K562 (cell line): ENCODE measurements around the gene PSEN1. TPM values are rescaled to one million over a fixed set of nuclear protein-coding genes. Genes with fewer than 3 reads are reported as not detected.

ENCODE experiments used
- ATAC-seq: fragments of 200-7000 bp; cut with Tn5 transposase; 3 replicates; pipeline ENCODE4 v1.9.1; 2020; ENCODE audit warnings: moderate library complexity
- BruUV-seq: library from RNA; stranded (reverse); fragments of 400-500 nt; replicated peaks from 2 replicates; lab custom pipeline; 2021; lab: Mats Ljungman, UMichigan
- CTCF ChIA-PET: fragments of 300-600 bp; formaldehyde crosslinking; extraction: SDS; loops from one replicate; lab custom pipeline; 2021; ENCODE audit warnings: low intra/inter-chr PET ratio; lab: Yijun Ruan, JAX
- POLR2A ChIA-PET: fragments of 300-600, 350-650 bp; sonication (Branson Sonifier 250); formaldehyde crosslinking; extraction: SDS; loops from one replicate; lab custom pipeline; 2021; ENCODE audit warnings: antibody characterized with exemption, inconsistent platforms; lab: Yijun Ruan, JAX
- DNase-seq, 4 experiments: peaks; one replicate each; pipeline versions ENCODE4 v3.0.0 to v3.0.0-alpha.2; 2011 to 2018; ENCODE audit warnings: low spot score in 3 of 4, mixed read lengths in 3 of 4; ENCODE audit errors: extremely low read depth in 1 of 4
- FAIRE-seq: peaks from 2 replicates; lab custom pipeline; 2011; peaks lifted over from hg19 to GRCh38; lab: Jason Lieb, UNC
- H2AFZ ChIP-seq: 2 replicates; pipeline ENCODE4 v1.6.0; 2011; ENCODE audit warnings: low read depth, low read length, control low read depth, inconsistent platforms
- H3K27ac ChIP-seq: fragments of 200-600 bp; 3 replicates; pipeline ENCODE4 v1.8.0; 2011; ENCODE audit warnings: low read depth, mild to moderate bottlenecking, control low read depth, inconsistent platforms, low read length, moderate library complexity, mixed read lengths; ENCODE audit errors: extremely low read depth
- H3K27me3 ChIP-seq, 2 experiments: fragments of 300-600 bp in 1 of 2; 2 replicates in 1 of 2; 3 replicates in 1 of 2; pipeline versions ENCODE4 v1.6.0 to v1.8.0; 2011; ENCODE audit warnings: inconsistent platforms in 2 of 2, low read length in 2 of 2, mild to moderate bottlenecking in 1 of 2, mixed read lengths in 1 of 2, moderate library complexity in 1 of 2; ENCODE audit not compliant: control insufficient read depth in 2 of 2, insufficient read depth in 2 of 2
- H3K36me3 ChIP-seq: fragments of 300-600 bp; 3 replicates; pipeline ENCODE4 v1.8.0; 2011; ENCODE audit warnings: mild to moderate bottlenecking, low read length, inconsistent platforms; ENCODE audit not compliant: control insufficient read depth, insufficient read depth
- H3K4me1 ChIP-seq, 2 experiments: fragments of 200-600 bp in 1 of 2; replicated peaks in 1 of 2; 2 replicates in 1 of 2; 3 replicates in 1 of 2; pipeline versions ENCODE4 v1.5.1 to v1.8.0; 2011; ENCODE audit warnings: inconsistent platforms in 2 of 2, low read length in 2 of 2, mild to moderate bottlenecking in 1 of 2, mixed read lengths in 1 of 2, moderate library complexity in 1 of 2; ENCODE audit not compliant: control insufficient read depth in 2 of 2, insufficient read depth in 2 of 2
- H3K4me2 ChIP-seq: 2 replicates; pipeline ENCODE4 v1.6.1; 2011; ENCODE audit warnings: low read length, control low read depth, inconsistent platforms, mixed read lengths; ENCODE audit not compliant: insufficient read depth
- H3K4me3 ChIP-seq: fragments of 200-600 bp; sonication (generic), shearing (Covaris generic); 2 replicates; pipeline ENCODE4 v1.5.1; 2016; ENCODE audit warnings: control low read depth, inconsistent platforms
- H3K79me2 ChIP-seq: fragments of 200-600 bp; 3 replicates; pipeline ENCODE4 v1.8.0; 2011; ENCODE audit warnings: low read length, inconsistent platforms; ENCODE audit not compliant: control insufficient read depth, insufficient read depth
- H3K9ac ChIP-seq, 2 experiments: 2 replicates each; pipeline versions ENCODE4 v1.6.0 to v1.6.1; 2011; ENCODE audit warnings: low read depth in 2 of 2, low read length in 2 of 2, control low read depth in 1 of 2, inconsistent platforms in 1 of 2, mild to moderate bottlenecking in 1 of 2, mixed read lengths in 1 of 2; ENCODE audit not compliant: insufficient read depth in 1 of 2
- H3K9me1 ChIP-seq: one replicate; pipeline ENCODE4 v1.6.0; 2011; ENCODE audit warnings: inconsistent platforms, mild to moderate bottlenecking, low read length, moderate library complexity; ENCODE audit not compliant: control insufficient read depth, insufficient read depth
- H3K9me3 ChIP-seq: replicated peaks from 2 replicates; pipeline ENCODE4 v1.5.1; 2011; ENCODE audit warnings: low read depth, low read length, inconsistent platforms; ENCODE audit not compliant: control insufficient read depth, insufficient read depth
- H4K20me1 ChIP-seq: replicated peaks from 2 replicates; pipeline ENCODE4 v1.6.1; 2011; ENCODE audit warnings: low read length, inconsistent platforms, mixed read lengths; ENCODE audit not compliant: control insufficient read depth, insufficient read depth
- CC2D1A ChIP-seq: fragments of 450-650 bp; IDR thresholded peaks from 2 replicates; pipeline ENCODE4 v1.6.1; 2017; ENCODE audit warnings: mild to moderate bottlenecking
- CHD1 ChIP-seq: fragments of 200-600 bp; sonication (generic); IDR thresholded peaks from one replicate; pipeline ENCODE4 v1.6.1; 2012; ENCODE audit warnings: mild to moderate bottlenecking, moderate library complexity, low read length, inconsistent platforms
- EP300 ChIP-seq: IDR thresholded peaks from 2 replicates; pipeline ENCODE4 v1.6.1; 2012; ENCODE audit warnings: low read length, improper control_type of control experiment
- FOXJ3 ChIP-seq: sonication (generic); formaldehyde crosslinking; IDR thresholded peaks from 2 replicates; pipeline ENCODE4 v1.4.0; 2020; ENCODE audit warnings: mild to moderate bottlenecking, missing genetic modification reagents
- RBBP5 ChIP-seq: fragments of 200-600 bp; sonication (generic); IDR thresholded peaks from 2 replicates; pipeline ENCODE4 v1.6.1; 2012; ENCODE audit warnings: borderline replicate concordance, mild to moderate bottlenecking, low read length, control low read depth, inconsistent platforms; ENCODE audit not compliant: insufficient read depth, poor library complexity, severe bottlenecking
- SP2 ChIP-seq: IDR thresholded peaks from 2 replicates; pipeline ENCODE4 v1.6.1; 2011; ENCODE audit warnings: mild to moderate bottlenecking, low read depth, low read length, moderate library complexity; ENCODE audit not compliant: poor library complexity, severe bottlenecking; ENCODE audit errors: extremely low read depth
- ZNF184 ChIP-seq: sonication (generic); formaldehyde crosslinking; IDR thresholded peaks from 2 replicates; pipeline ENCODE4 v1.5.0; 2020; ENCODE audit warnings: missing genetic modification reagents
- WGBS: fragments of 100-300 bp; shearing (Covaris generic); methylation state at CpG from one replicate; pipeline ENCODE4 v1.1.6; 2016; ENCODE audit warnings: low coverage, mixed read lengths; ENCODE audit not compliant: insufficient coverage; ENCODE audit errors: missing lambda C conversion rate; 5-methylcytosine and 5-hydroxymethylcytosine counted together
- in situ Hi-C: fragments of 300-500 bp; cut with MboI; formaldehyde crosslinking; loops from 4 replicates; pipeline ENCODE4 v1.15.0; 2018; ENCODE audit warnings: inconsistent platforms, mixed read lengths
- intact Hi-C: fragments of 100-400 bp; cut with micrococcal nuclease; formaldehyde crosslinking; loops from 2 replicates; pipeline ENCODE4 v1.14.2; 2022
- polyA plus RNA-seq, 8 experiments: library from polyadenylated mRNA; depleted of rRNA in 4 of 8; stranded (reverse) in 5 of 8; unstranded in 3 of 8; fragments of >200 nt; fragmentation: Nextera tagmentation in 2 of 8; fragmentation: Illumina TruSeq in 1 of 8; extraction: Ambion mirVana in 2 of 8; extraction: Trizol in 1 of 8; gene quantifications; 2 replicates each; pipeline versions ENCODE4 v1.2.1 to v1.2.3, GENCODE V29; 2011 to 2014; ENCODE audit warnings: inconsistent platforms in 1 of 8, missing spikeins in 1 of 8
- total RNA-seq, 7 experiments: library from RNA; depleted of rRNA in 6 of 7; stranded (reverse); fragments of >200 nt in 6 of 7; fragmentation: Illumina TruSeq in 2 of 7; extraction: Trizol in 2 of 7; gene quantifications; 2 replicates each; pipeline versions ENCODE4 v1.2.1 to v1.2.3, GENCODE V29; 2011 to 2021; ENCODE audit warnings: low replicate concordance in 1 of 7
- TF ChIP-seq, protein P1 (sequence below): IDR thresholded peaks from 2 replicates; pipeline ENCODE4 v1.6.1; 2011; ENCODE audit not compliant: insufficient read length; ENCODE audit errors: extremely low read depth
- TF ChIP-seq, protein P2 (sequence below): IDR thresholded peaks from 2 replicates; pipeline ENCODE4 v1.6.1; 2011; ENCODE audit warnings: borderline replicate concordance, low read depth, mild to moderate bottlenecking, moderate library complexity, low read length; ENCODE audit not compliant: insufficient read depth, poor library complexity, severe bottlenecking

PSEN1 gene
- total and polyA plus RNA-seq, 9 of the 15 experiments (the other 6 are each of a cell fraction or from before 2014, with no cell fraction given) = 6.5 to 25.2 (median 14.3) TPM

DNA sequence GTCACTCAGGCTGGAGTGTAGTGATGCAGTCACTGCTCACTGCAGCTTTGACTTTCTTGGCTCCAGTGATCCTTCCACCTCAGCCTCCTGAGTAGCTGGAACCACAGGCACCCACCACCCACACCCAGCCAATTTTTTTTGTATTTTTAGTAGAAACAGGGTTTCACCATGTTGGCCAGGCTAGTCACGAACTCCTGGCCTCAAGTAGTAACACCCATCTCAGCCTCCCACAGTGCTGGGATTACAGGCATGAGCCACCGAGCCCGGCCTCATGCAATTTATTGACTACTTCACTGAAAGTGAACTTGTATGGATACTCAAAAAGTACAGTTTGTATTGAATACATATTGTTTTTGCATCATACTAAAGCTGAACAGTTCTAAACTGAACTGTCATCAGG is 9.1 kb downstream of the PSEN1 start (continued):
- no peak for TF ChIP-seq SP2
- no peak for TF ChIP-seq EP300
- TF ChIP-seq, protein P1, sequence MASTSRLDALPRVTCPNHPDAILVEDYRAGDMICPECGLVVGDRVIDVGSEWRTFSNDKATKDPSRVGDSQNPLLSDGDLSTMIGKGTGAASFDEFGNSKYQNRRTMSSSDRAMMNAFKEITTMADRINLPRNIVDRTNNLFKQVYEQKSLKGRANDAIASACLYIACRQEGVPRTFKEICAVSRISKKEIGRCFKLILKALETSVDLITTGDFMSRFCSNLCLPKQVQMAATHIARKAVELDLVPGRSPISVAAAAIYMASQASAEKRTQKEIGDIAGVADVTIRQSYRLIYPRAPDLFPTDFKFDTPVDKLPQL = no peak
- TF ChIP-seq, all 486 proteins: peak for 0

DNA sequence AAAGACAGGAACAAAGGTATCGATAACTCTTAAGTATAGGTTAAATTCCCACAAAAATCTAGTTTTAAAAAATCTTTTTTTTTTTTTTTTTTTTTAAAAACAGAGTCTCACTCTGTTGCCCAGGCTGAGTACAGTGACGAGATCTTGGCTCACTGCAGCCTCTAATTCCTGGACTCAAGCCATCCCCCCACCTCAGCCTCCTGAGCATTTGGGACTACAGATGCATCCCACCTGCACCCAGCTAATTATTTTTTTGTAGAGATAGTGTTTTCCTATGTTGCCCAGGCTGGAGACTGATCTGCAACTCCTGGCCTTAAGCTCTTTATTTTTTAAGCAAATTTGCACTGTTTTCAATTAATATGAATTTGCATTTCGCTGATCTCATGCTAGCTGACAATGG is 9.8 kb downstream of the PSEN1 start:
- H2AFZ ChIP-seq = no peak overlapping the region
- intact Hi-C loops (no loop called here), in situ Hi-C loops (no loop called here)
- H3K27ac ChIP-seq = no peak overlapping the region
- POLR2A ChIA-PET = no interaction called here
- no peak overlapping the region for H3K4me3 ChIP-seq
- DNase-seq = no peak
- no peaks in the 10 kb centered on the region; a peak in 1 of 5 replicates for H3K4me1 ChIP-seq
- TF ChIP-seq FOXJ3 (CRISPR knock-in tag) (no peak), CC2D1A (no peak), CHD1 (no peak), RBBP5 (no peak), ZNF184 (CRISPR knock-in tag) (no peak)
- TF ChIP-seq, protein P2, sequence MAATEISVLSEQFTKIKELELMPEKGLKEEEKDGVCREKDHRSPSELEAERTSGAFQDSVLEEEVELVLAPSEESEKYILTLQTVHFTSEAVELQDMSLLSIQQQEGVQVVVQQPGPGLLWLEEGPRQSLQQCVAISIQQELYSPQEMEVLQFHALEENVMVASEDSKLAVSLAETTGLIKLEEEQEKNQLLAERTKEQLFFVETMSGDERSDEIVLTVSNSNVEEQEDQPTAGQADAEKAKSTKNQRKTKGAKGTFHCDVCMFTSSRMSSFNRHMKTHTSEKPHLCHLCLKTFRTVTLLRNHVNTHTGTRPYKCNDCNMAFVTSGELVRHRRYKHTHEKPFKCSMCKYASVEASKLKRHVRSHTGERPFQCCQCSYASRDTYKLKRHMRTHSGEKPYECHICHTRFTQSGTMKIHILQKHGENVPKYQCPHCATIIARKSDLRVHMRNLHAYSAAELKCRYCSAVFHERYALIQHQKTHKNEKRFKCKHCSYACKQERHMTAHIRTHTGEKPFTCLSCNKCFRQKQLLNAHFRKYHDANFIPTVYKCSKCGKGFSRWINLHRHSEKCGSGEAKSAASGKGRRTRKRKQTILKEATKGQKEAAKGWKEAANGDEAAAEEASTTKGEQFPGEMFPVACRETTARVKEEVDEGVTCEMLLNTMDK = no peak
- 80% methylated on average over 2 of the region's 3 CpGs for WGBS
- H3K36me3 ChIP-seq = peaks cover 21% of the 10 kb centered on the region
- H3K9me3 ChIP-seq = no peaks in the 10 kb centered on the region
- peaks cover 32% of the 10 kb centered on the region for H3K79me2 ChIP-seq
- no peak overlapping the region for H3K4me2 ChIP-seq
- no peak for ATAC-seq
- H3K9ac ChIP-seq = no peak overlapping the region
- BruUV-seq = no TSS peak
- CTCF ChIA-PET = no interaction called here
- no peaks in the 10 kb centered on the region for H3K9me1 ChIP-seq
- no peaks in the 10 kb centered on the region for H3K27me3 ChIP-seq
- FAIRE-seq = no peak
- no peaks in the 10 kb centered on the region for H4K20me1 ChIP-seq
